Prostate gland (tissue), 2 donors: Measurements from ENCODE around the gene AMFR. TPM values are rescaled to one million over a fixed set of nuclear protein-coding genes. Genes with fewer than 3 reads are reported as not detected.

Source experiments
- DNase-seq: peaks from one replicate; pipeline ENCODE4 v3.0.0-alpha.2; 2019; ENCODE audit warnings: low spot score
- H3K27ac ChIP-seq, 2 donors: fragments of 200-600 bp; sonication (generic); 2 replicates each; pipeline ENCODE4 v1.5.1; 2017 to 2019
- H3K27me3 ChIP-seq: fragments of 200-600 bp; sonication (generic); replicated peaks from 2 replicates; pipeline ENCODE4 v1.5.1; 2019; ENCODE audit not compliant: insufficient read depth
- H3K36me3 ChIP-seq, 2 donors: fragments of 200-600 bp; sonication (generic); 1 replicate in 1 of 2; 2 replicates in 1 of 2; pipeline versions ENCODE4 v1.5.1 to v1.8.1; 2017 to 2019
- H3K4me1 ChIP-seq: fragments of 200-600 bp; sonication (generic); replicated peaks from 2 replicates; pipeline ENCODE4 v1.5.1; 2019
- H3K4me3 ChIP-seq, 2 donors: fragments of 200-600 bp; sonication (generic); 2 replicates each; pipeline ENCODE4 v1.5.1; 2017 to 2019
- H3K9me3 ChIP-seq: fragments of 200-600 bp; sonication (generic); 2 replicates; pipeline ENCODE4 v1.5.1; 2017
- CTCF ChIP-seq, 4 experiments: fragments of 200-600 bp in 2 of 4; fragments of 450-650 bp in 2 of 4; sonication (generic) in 2 of 4; IDR thresholded peaks; 1 replicate in 3 of 4; 2 replicates in 1 of 4; pipeline ENCODE4 v1.5.1; 2016 to 2019; ENCODE audit warnings: antibody characterized with exemption in 4 of 4, mild to moderate bottlenecking in 2 of 4, moderate library complexity in 2 of 4
- POLR2A ChIP-seq: fragments of 450-650 bp; IDR thresholded peaks from one replicate; pipeline ENCODE4 v1.6.1; 2016; ENCODE audit warnings: antibody characterized with exemption, mild to moderate bottlenecking
- POLR2AphosphoS5 ChIP-seq: sonication (generic); formaldehyde crosslinking; IDR thresholded peaks from one replicate; pipeline ENCODE4 v1.6.1; 2017; ENCODE audit warnings: antibody characterized with exemption
- WGBS: methylation state at CpG from one replicate; pipeline ENCODE4 v1.1.5; 2018; 5-methylcytosine and 5-hydroxymethylcytosine counted together
- intact Hi-C: fragments of 100-400 bp; cut with DNase I; formaldehyde crosslinking; loops from one replicate; pipeline ENCODE4 v1.14.2; 2022
- total RNA-seq, 2 donors: library from RNA; depleted of rRNA; stranded (reverse); fragments of >200 nt; gene quantifications; one replicate each; pipeline ENCODE4 v1.1.0, GENCODE V29; 2016

The AMFR gene
- total RNA-seq, 2 donors from 2014 or later, result 123 to 261 TPM

- 92% methylated on average over 15 of the region's 15 CpGs for WGBS
- no peaks in the 10 kb centered on the region for H3K4me1 ChIP-seq
- H3K36me3 ChIP-seq, result no peaks in the 10 kb centered on the region
- TF ChIP-seq CTCF (IDR thresholded peaks at IDR 0.05) (no peak), POLR2A (no peak), POLR2AphosphoS5 (no peak)
- no peak overlapping the region for H3K4me3 ChIP-seq
- no peak for DNase-seq
- intact Hi-C loops, result no loop called here
- no peak overlapping the region for H3K27ac ChIP-seq
- H3K9me3 ChIP-seq, result no peaks in the 10 kb centered on the region
- no peaks in the 10 kb centered on the region for H3K27me3 ChIP-seq
Measured at GRCh38 chr16:56346131-56346890, 79.0 kb downstream of the AMFR start.

- no peak overlapping the region for H3K4me3 ChIP-seq
- no peaks in the 10 kb centered on the region for H3K36me3 ChIP-seq
- intact Hi-C loops, result no loop called here
Measured at GRCh38 chr16:56345406-56346050, 79.8 kb downstream of the AMFR start.

GRCh38 chr16:56344518-56345405 lies 80.6 kb downstream of the AMFR start:
- no peak for TF ChIP-seq POLR2A
- Histone ChIP-seq H3K27ac (no peak overlapping the region), H3K9me3 (no peaks in the 10 kb centered on the region), H3K4me3 (no peak overlapping the region), H3K4me1 (no peaks in the 10 kb centered on the region), H3K27me3 (no peaks in the 10 kb centered on the region), H3K36me3 (no peaks in the 10 kb centered on the region)
- WGBS, result 70% methylated on average over 17 of the region's 18 CpGs
- DNase-seq, result no peak
- intact Hi-C loops, result no loop called here

More at GRCh38 chr16:56345406-56346050, 79.8 kb downstream of the AMFR start:
- H3K4me1 ChIP-seq, result no peaks in the 10 kb centered on the region
- H3K27me3 ChIP-seq, result no peaks in the 10 kb centered on the region
- no peak for TF ChIP-seq POLR2A
- DNase-seq, result no peak
- 89% methylated on average over 13 of the region's 13 CpGs for WGBS
- H3K27ac ChIP-seq, result no peak overlapping the region
- H3K9me3 ChIP-seq, result no peaks in the 10 kb centered on the region

- H3K4me3 ChIP-seq, result no peak overlapping the region
- no peaks in the 10 kb centered on the region for H3K36me3 ChIP-seq
- no peak for DNase-seq
- H3K4me1 ChIP-seq, result no peaks in the 10 kb centered on the region
- intact Hi-C loops, result no loop called here
- WGBS, result 92% methylated on average over 25 of the region's 27 CpGs
- TF ChIP-seq POLR2A, result no peak
- no peak for TF ChIP-seq POLR2AphosphoS5
- TF ChIP-seq CTCF (IDR thresholded peaks at IDR 0.05), result no peak
- H3K27me3 ChIP-seq, result no peaks in the 10 kb centered on the region
- no peak overlapping the region for H3K27ac ChIP-seq
- no peaks in the 10 kb centered on the region for H3K9me3 ChIP-seq
Measured at GRCh38 chr16:56343661-56344517, 81.5 kb downstream of the AMFR start.

GRCh38 chr16:56341656-56342399 lies 83.5 kb downstream of the AMFR start:
- no peak for DNase-seq
- Histone ChIP-seq H3K27ac (no peak overlapping the region), H3K4me3 (no peak overlapping the region), H3K36me3 (no peaks in the 10 kb centered on the region), H3K4me1 (no peaks in the 10 kb centered on the region), H3K9me3 (no peaks in the 10 kb centered on the region), H3K27me3 (no peaks in the 10 kb centered on the region)
- no peak for TF ChIP-seq CTCF (IDR thresholded peaks at IDR 0.05)
- TF ChIP-seq POLR2AphosphoS5, result no peak
- no peak for TF ChIP-seq POLR2A
- 80% methylated on average over 9 of the region's 9 CpGs for WGBS
- intact Hi-C loops, result no loop called here
